ENCODE results near the gene CD276.

- TF ChIP-seq, protein P1, sequence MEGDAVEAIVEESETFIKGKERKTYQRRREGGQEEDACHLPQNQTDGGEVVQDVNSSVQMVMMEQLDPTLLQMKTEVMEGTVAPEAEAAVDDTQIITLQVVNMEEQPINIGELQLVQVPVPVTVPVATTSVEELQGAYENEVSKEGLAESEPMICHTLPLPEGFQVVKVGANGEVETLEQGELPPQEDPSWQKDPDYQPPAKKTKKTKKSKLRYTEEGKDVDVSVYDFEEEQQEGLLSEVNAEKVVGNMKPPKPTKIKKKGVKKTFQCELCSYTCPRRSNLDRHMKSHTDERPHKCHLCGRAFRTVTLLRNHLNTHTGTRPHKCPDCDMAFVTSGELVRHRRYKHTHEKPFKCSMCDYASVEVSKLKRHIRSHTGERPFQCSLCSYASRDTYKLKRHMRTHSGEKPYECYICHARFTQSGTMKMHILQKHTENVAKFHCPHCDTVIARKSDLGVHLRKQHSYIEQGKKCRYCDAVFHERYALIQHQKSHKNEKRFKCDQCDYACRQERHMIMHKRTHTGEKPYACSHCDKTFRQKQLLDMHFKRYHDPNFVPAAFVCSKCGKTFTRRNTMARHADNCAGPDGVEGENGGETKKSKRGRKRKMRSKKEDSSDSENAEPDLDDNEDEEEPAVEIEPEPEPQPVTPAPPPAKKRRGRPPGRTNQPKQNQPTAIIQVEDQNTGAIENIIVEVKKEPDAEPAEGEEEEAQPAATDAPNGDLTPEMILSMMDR (conservative IDR thresholded peaks at IDR 0.05) = no peak
- TF ChIP-seq ZFX (IDR thresholded peaks at IDR 0.05) = no peak
These were observed 63.8 kb downstream of the CD276 start for GRCh38 chr15:73747847-73748590.

Data from C4-2B (cell line).